DMS79 (cell line): ENCODE results near the gene FDXR.
"Not testable (repeated sequence)": the region's sequence is repeated elsewhere in the genome, so short reads cannot be mapped to it uniquely, and the experiment has no call there.

Source experiments
- DNase-seq: peaks from one replicate; lab custom pipeline; 2025; lab: John Stamatoyannopoulos, UW

Gene FDXR

DNA sequence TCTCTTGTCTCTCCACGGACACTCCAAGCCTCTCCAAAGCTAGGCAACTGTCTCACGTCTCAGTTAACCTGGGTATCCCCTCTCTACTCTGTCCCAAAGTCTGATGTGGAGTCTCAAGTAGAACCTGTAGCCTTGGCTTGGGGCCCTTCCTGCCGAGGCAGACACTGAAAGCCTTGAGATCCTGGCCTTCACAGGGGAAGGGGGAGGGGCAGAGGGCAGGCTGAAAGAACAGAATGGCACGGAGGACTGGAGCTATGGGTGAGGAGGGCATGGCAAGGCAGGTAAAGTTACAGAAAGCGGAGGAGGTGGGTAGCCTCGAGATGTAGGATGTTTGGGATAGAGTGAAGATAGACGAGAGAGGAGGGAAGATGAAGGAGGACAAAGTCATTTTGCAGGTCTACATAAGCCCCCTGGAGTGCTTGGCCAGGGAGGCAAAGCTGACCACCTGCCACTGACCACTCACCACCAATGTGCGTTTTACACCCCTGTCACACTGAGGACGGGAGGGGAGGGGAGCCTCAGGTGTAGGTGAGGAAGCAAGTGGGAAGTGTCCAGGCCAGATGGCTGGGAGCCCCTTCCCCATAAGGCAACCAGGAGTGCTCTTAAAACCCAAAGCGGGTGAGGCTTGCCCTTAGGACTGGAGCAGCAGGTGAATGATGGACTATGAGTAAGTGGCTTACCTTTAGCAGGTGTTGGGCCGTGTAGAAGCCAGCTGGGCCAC lies 1.3 kb downstream of the FDXR start:
- DNase-seq, result no peak

DNA sequence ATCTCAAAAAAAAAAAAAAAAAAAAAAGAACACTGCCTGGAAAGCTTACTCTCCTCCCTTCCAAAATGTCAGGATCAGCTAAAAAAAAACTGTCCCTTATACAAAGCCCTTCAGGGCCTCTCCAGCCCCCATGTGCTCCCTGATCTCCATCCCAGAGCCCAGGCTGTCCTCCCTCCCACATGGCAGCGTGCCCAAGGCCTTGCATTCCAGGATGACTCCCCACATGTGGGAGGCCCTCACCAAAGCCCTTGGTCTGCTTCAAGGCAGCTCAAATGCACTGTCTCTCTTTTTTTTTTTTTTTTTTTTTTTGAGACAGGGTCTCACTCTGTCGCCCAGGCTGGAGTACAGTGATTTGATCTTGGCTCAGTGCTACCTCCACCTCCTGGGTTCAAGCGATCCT lies 2.3 kb downstream of the FDXR start:
- DNase-seq, result no peak

DNA sequence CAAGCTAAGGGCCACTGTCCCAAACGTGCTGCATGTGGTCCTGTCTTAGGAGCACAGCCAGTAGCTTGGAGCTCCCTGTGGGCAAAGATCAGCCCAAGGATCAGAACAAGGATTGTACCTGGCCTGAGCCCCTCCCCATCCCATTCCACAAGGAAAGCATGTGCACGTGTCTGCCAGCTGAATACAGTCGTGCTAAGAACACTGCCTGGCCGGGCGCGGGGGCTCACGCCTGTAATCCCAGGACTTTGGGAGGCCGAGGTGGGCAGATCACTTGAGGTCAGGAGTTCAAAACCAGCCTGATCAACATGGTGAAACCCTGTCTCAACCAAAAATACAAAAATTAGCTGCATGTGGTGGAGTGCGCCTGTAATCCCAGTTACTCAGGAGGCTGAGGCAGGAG lies 2.8 kb downstream of the FDXR start:
- DNase-seq, result not testable (repeated sequence)

DNA sequence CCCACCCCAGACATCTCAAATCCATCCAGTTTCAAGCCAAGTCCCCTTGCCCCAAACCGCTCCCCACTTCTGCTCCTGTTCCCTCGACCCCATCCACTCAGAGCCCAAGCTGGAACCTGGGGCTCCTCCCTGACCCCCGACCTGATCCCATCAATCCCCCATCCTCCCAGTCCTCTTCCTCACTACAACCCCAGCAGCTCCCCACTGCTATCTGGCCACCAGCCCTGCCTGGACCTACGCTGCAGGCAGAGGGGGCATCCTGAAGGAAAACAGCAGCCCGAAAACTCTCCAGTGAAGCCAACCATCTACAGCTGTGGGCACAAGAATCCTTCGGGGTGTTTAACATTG lies 3.9 kb downstream of the FDXR start:
- no peak for DNase-seq

DNA sequence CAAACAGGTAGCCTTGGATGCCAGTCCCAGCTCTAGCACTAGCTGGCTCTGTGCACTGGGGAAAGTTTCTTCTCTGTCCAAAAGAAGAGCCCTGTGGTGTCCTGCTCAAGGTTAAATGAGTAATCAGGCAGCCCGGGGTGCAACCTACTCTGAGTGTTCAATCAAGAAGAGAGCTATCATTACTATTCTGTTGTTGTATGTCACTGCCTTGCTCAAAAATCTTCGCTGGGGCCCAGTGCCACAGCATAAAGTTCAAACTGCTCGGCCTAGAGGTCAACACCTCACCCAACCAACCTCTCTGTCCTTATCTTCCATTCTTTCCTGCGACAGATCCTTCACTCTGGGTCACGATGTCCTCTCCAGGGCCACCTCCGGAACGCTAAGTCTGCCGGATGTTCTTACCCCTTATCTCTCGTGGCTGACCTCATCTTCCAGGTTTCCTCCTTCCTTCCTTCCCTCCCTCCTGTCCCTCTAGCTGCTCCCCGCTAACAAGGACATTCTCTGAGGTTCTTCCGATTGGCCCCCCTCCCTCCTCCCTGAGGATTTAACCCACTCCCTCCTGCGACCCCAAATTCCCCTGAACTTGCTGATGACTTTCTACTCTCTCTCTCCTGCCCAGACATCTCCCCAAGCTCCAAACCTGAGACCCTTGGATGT lies 4.4 kb downstream of the FDXR start:
- no peak for DNase-seq

DNA sequence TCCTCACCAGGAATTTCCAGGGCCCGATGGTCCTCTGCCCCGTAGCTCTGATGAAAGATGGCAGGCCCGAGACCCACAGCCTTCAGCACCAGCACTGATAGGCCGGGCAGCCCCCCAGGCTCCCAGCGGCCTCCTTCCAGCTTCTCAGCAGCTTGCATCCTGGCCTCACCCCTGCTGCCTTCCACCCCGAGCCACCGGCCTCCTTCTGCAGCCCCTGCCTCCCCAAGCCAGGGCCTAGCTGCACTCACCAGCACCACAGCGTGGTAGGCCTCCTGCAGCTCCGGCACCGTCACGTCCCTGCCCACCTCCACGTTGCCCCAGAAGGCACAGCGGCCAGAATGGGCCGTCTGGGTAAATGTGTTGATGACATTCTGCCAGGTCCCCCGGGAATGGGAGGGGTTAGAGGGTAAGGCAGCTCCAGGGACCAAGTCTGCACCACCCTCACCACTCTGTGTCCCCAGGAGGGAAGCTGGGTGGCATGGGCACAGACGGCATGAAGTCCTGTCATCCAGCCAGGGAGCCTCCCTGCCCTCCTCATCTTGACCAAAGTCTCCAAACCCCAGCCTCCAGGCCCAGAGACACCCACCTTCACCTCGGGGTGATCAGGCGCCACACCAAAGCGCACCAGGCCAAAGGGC lies 6.5 kb downstream of the FDXR start:
- no peak for DNase-seq

DNA sequence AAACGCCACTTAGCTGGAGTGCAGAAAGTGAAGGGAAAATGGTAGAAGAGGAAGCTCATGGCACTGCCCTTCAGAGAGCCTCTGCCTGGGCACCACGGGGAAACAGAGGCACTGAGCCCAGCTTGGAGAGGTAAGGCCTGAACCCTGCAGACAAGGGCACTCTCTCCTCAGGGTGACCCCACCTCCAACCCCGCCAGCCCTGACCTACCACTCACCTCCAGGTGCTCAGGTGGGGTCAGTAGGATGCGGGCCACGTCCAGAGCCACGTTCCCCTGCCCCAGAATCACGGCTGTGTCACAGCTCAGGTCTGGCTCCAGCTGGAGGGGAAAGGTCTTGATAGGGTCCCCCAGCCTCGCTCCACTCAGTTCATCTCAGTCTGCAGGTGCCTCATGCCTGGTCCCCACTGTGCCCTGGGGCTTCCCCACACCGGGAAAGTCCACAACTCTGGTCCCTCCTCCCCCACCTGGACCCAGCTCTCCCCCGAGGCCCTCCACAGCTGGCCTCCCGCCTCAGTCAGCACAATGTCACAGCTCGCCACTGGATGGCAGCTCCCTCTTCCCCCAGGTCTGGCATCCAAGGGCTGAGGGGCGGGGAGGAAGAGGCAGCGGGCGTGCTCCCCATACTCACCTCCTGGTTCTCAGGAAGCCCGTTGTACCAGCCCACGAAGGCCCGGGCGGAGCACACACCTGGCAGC lies 7.1 kb downstream of the FDXR start:
- DNase-seq, result no peak

DNA sequence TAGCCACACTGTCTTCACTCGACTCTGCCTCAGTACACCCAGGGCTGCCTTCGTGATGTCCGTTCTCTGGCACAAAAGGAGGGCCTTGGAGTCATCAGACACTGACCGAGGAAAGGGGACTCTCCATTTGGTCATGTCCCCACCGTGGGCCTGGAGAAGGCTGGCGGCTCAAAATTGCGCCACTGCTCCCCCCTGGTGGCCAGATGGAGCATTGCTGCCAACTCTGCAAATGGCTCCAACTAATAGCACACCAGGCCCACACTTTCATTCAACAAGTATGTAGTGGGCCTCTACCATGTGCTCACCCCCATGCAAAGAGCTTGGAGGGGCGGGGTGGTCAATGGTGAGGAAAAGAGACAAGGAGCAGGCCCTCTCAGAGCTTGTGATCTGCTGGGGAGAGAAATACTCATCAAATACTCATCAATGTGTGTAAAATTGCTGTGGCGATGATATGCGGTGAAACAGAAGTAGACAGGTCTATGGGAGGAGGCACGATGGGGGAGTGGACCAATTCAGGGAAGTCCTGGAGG lies 7.9 kb downstream of the FDXR start:
- DNase-seq, result no peak

DNA sequence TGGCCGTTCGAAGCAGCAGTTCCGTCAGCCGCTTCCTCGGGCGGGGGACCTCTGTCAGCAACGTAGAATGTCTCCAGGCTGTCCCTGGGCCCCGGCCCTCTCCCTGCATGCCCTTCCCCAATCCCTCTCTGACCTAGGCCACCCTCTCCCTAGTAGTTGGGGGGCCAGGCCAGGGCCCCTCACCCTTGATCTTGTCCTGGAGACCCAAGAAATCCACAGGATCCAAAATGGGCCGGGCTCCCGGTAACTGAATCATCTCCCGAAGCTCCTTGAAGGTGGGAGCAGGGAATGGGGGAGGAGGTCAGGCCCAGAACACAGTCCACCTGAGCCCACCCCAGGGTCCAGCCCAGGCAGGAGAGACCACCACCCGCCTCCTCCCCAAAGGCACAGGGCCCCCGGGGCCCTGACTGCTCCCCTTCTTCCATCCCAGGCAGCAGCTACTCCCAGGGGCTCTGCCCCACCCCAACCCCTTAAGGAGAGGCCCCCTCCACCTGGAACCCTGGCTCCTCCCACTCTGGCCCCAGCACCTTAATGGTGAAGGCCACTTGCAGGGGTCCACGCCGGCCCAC lies 8.4 kb downstream of the FDXR start:
- no peak for DNase-seq

DNA sequence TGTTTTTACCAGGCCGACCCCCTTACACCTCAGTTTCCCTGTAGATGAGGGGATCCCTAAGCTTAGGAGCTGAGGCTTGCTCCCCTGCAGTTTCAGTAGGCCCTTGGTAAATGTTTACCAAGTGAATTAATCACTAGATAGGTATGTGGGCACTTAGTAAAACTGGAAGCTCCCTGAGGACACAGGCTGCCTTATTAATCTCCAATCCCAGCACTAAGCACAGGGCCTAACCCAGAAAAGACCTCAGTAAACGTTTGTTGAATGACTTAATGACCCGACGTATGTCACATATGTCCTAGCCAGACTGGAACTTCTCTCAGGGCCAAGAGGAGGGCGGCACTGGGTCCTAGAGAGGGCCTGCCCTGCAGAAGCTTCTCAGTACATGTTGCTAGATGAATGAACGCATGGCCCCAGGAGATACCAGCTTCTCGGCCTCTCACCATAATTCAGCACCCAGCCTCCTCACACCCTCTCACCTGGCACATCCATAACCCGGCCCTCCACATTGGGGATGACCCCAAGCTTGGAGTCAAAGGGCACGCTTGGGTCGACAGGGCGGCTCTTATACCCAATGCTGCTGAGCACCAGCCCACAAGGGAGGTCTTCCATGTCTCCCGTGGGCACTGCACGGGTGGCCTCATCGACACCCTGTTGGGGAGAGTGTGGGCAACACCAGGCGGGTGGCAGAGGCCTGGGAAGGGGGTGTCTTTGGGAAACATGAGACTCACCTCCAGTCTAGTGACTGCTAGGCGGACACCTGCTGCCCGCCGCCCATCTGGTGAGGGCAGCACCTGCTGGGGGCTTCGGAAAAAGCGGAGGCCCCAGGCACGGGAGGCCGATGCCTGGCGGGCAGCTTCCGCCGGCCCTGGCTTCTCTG lies 9.1 kb downstream of the FDXR start:
- no peak for DNase-seq

DNA sequence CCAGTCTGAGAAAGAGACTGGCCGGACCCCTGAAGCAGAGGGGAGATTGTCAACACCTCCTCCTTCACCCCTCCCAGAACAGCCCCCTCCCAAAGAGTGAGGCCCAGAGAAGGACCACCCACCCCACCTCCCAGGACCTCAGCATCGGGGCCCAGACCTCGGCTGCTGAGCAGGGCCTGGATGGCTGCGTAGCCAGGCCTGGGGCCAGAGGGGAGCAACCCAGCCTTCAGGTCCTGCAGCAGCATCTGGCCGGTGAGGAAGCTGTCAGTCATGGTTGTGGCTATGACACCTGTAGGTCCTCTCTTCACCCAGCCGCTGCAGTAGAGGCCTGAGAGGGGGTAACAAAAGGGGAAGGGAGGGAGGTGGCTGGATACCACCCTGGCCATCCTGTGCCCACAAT lies 9.9 kb downstream of the FDXR start:
- no peak for DNase-seq

DNA sequence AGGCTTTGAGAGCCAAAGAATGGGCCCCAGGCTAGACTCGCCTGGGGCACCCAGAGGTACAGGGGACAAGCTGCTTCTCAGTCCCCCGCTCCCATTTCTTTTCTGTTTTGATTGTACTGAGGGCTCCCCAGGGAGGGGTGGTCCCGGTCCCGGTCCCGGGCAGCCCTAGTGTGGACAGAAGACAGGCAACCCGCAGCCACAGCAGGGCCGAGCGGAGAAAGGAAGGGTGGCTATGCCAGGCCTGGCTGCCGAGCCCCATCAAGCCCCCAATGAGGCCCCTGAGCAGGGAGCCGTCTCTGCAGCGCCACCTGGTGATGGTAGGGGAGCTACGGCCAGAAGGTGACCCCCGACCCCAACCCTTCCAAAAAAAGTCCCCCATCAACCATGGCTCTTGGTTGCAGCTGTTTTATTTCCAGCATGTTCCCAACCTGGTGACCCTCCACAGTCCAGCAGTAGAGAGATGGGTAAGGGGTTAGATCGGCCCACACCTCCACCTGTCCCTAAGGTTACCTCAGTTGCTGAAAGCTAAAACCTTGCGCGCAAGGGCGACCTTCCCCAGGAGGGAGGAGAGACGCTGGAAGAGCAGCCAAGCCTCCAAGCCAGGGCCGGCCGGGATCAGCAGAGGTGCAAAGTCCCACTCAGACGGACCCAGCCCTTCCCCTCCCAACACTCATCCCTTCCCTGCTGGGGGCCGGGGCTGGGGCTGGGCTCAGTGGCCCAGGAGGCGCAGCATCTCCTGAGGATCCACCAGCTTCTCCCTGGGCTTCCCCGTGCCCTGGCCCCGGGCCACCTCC lies 10.5 kb downstream of the FDXR start:
- DNase-seq, result peak; percentile 3

DNA sequence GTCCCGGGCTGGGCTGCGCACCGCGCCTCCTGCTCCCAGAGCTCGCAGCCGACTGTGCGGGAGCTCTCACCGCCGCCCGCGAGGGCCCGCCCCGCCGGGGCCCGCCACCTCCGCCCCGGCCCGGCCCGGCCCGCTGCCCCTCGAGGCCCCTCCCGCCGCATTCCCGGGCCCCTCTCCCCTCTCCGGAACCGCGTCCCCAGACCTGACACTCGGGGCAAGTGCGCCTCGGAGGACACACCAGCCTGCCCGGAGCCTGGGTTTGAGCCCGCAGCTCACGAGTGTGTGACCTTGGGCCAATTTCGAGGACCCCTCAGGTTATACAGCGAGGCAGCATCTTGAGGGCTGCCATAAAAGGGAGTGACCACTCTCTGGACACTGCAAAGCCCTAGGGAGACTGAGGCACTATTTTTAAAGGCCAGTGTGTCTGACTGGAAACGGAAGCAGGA lies 11.1 kb downstream of the FDXR start:
- DNase-seq, result no peak

DNA sequence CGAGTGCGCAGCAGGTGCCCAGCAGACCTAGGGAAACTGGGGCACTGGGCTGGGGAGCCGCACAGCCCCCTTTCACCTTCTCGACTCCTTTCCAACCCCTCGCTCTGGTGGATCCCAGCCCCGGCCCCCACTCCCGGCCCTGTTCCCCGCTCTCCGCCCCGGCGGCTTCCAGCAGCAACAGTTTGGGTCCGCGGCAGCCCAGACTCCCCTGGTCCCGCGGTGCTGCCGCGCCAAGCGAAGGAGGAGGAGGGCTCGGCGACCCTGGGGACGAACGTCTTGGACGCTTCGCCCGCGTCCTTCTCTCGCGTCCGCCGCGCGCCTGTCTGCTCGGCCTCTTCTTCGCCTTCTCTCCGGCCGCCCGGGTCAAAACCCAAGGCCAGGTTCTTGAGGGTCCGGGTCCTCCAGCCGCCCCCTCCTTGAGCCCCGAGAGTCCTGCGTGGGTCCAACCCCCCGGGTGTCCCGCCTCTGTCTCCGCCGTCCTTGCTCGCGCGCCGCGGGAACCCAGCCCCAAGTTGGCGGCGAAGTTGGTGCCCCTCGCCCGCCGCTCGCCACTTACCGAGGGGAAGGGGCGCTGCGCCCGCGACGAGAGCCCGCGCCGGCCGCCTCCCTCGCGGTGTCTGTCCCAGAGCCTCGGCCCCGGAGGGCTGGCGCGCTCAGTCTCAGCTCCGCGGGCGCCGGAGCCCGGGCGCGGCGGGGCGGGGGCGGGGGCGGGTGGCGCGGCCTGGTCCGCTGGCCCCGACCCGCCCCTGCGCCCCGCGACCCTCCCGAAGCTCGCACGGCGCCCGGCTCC lies 11.7 kb downstream of the FDXR start:
- no peak for DNase-seq

DNA sequence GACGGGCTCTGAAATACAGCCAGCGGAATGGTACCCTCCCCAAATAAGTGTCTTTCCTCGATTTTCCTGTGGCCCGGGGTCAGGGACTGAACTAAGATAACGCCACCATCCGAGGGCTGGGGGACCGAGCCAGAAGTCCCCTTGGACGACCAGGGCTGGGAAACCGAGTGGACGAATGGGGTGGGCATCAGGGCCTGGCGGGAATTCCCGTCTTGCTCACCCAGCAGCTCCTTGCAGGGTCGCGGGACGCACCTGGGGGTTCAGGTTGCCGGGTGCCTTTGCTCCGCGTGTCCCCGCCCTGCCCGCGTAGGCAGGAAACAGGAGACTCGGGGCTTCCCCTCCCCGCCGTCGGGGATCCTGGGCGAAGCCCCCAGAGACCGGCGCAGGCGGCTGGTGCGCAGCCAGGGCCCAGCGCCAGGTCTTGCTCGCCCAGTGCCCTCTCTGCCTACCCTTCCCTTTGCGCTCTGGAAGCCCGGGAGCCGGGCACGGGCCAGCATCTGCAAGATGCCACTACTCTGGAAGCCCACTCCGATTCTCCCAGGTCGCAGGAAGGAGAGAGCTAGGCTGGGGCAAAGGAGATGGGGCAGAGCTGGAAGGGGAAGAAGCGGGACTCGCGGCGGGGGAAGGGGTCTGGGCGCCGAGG lies 12.4 kb downstream of the FDXR start:
- DNase-seq, result no peak

DNA sequence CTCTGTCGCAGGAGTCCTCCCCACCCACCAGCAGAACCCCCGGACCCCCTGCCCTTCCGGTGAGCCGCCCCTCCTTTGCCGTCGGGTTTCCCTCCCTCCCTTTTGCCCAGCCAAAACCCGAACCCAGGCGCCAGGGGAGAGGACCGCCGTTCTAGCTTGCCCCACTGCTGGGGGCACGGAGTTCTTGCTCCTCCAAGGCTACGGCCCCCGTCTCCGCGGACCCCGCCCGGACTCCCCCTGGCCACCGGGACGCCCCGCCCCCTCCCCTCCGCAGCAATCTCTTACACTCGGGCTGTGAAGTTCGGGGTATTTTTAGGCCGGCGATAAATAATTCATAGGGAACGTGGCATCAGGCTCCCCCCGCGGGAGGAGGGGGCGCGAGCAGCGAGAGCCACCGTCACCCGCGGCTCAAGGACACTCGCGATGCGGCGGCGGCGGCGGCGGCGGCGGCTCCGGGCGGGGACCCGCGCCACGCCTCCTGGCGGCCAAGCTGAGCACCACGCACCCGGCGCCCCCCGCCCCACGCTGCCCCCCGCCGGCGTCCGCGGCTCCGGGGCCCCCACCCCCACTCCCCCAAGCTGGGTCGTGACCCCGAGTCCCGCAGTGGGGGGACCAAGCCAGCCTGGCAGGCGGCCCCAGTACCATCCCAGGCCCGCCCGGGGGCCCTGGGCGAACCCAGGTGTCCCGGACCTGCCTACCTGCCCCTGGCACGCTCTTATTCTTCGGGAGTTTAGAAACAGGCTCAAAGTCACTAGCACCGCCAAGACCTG lies 13.2 kb downstream of the FDXR start, which contains the start of gene GRIN2C:
GRIN2C (minus strand) TSS at position 427 of the 770 bp plus-strand sequence. CDS start 4,793 bp downstream, outside the sequence.
- no peak for DNase-seq

DNA sequence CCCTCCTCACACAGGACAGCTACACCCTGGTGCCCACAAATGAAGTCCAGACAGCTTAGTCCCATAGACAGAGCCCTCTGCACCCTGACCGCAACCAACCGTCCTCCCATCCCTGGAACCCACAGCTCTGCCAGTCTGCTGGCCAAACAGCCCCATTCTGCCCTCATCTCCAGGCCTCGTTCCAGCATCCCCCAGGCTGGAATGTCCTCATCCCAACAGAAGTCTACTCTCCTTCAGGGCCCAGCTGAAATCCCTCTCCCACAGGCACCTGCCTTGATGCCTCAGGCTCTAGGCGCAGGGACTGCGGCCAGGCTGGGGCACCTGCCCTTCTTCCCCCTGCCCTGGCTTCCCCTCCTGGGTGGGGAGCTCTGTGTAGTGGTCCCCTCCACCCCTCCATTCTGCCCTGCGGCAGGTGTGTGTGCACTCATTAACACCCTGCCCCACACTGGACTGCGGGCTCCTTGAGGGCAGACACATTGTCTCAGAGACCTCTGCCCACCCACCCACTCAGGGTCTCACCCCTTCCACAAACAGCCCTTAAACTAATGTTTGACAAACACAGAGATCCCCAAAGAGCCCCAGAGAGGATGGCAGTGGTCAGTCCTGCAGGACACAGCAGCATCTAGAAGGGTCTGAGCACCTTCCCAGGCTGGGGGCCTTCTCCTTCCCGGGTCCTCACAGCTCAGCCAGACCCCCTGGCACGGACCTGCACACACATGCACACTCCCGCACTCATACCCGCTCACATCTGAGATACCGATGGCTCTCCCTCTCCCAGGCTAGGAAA lies 13.9 kb downstream of the FDXR start:
- DNase-seq, result no peak
